Naive thymus-derived CD4-positive, alpha-beta T cell (primary cell): ENCODE results near the gene RUNDC3A. TPM values are rescaled to one million over a fixed set of nuclear protein-coding genes. Genes with fewer than 3 reads are reported as not detected.
"Not testable (repeated sequence)": the region's sequence is repeated elsewhere in the genome, so short reads cannot be mapped to it uniquely, and the experiment has no call there.

ENCODE experiments used
- ATAC-seq: fragments of 150-1000 bp; cut with Tn5 transposase; 2 replicates; pipeline ENCODE4 v1.10.0; 2021; ENCODE audit warnings: mild to moderate bottlenecking, moderate library complexity
- CTCF ChIA-PET: fragments of 350-600 bp; sonication (Branson Sonifier 250); formaldehyde crosslinking; loops from one replicate; lab custom pipeline; 2021; ENCODE audit warnings: antibody characterized with exemption; lab: Charles Lee
- POLR2A ChIA-PET: fragments of 350-600 bp; sonication (Branson Sonifier 250); formaldehyde crosslinking; loops from one replicate; lab custom pipeline; 2021; ENCODE audit warnings: antibody characterized with exemption, inconsistent platforms; lab: Charles Lee
- DNase-seq, 9 donors: peaks; one replicate each; pipeline versions ENCODE4 v3.0.0 to v3.0.0-alpha.2; 2020 to 2022; ENCODE audit warnings: mixed read lengths in 1 of 9
- H3K27ac ChIP-seq: one replicate; pipeline ENCODE4 v1.7.0; 2013; ENCODE audit warnings: mild to moderate bottlenecking, low read depth, low read length, moderate library complexity
- H3K27me3 ChIP-seq, 2 donors: one replicate each; pipeline ENCODE4 v1.7.0; 2013; ENCODE audit warnings: low read length in 2 of 2, mild to moderate bottlenecking in 2 of 2, moderate library complexity in 2 of 2; ENCODE audit not compliant: control insufficient read depth in 2 of 2, insufficient read depth in 2 of 2
- H3K36me3 ChIP-seq, 3 experiments: 1 replicate in 2 of 3; 2 replicates in 1 of 3; pipeline ENCODE4 v1.7.0; 2013; ENCODE audit warnings: low read length in 3 of 3, mild to moderate bottlenecking in 3 of 3, moderate library complexity in 1 of 3; ENCODE audit not compliant: insufficient read depth in 3 of 3, control insufficient read depth in 2 of 3
- H3K4me1 ChIP-seq, 2 donors: one replicate each; pipeline ENCODE4 v1.7.0; 2013; ENCODE audit warnings: low read length in 2 of 2, mild to moderate bottlenecking in 2 of 2, moderate library complexity in 1 of 2; ENCODE audit not compliant: control insufficient read depth in 2 of 2, insufficient read depth in 2 of 2
- H3K4me3 ChIP-seq: 2 replicates; pipeline ENCODE4 v1.7.0; 2013; ENCODE audit warnings: mild to moderate bottlenecking, low read length
- H3K9me3 ChIP-seq, 3 experiments: 1 replicate in 2 of 3; 2 replicates in 1 of 3; pipeline ENCODE4 v1.7.0; 2013; ENCODE audit warnings: low read length in 3 of 3; ENCODE audit not compliant: control insufficient read depth in 2 of 3
- H3K27ac Mint-ChIP-seq, 9 donors: one replicate each; pipeline ENCODE4 v1.8.0; 2020 to 2022; ENCODE audit warnings: mixed read lengths in 9 of 9, mild to moderate bottlenecking in 8 of 9, moderate library complexity in 5 of 9, inconsistent platforms in 2 of 9
- H3K27me3 Mint-ChIP-seq, 5 donors: one replicate each; pipeline ENCODE4 v1.8.0; 2021 to 2022; ENCODE audit warnings: mixed read lengths in 5 of 5, mild to moderate bottlenecking in 1 of 5
- H3K36me3 Mint-ChIP-seq, 5 donors: one replicate each; pipeline ENCODE4 v1.8.0; 2020 to 2022; ENCODE audit warnings: mixed read lengths in 5 of 5, mild to moderate bottlenecking in 3 of 5, inconsistent platforms in 1 of 5
- H3K4me1 Mint-ChIP-seq, 7 donors: one replicate each; pipeline ENCODE4 v1.8.0; 2020 to 2022; ENCODE audit warnings: mixed read lengths in 7 of 7, mild to moderate bottlenecking in 3 of 7, inconsistent platforms in 1 of 7
- H3K4me3 Mint-ChIP-seq, 10 donors: one replicate each; pipeline ENCODE4 v1.8.0; 2020 to 2022; ENCODE audit warnings: mild to moderate bottlenecking in 10 of 10, mixed read lengths in 10 of 10, moderate library complexity in 6 of 10, inconsistent platforms in 2 of 10
- H3K9me3 Mint-ChIP-seq, 11 donors: one replicate each; pipeline ENCODE4 v1.8.0; 2020 to 2022; ENCODE audit warnings: mixed read lengths in 11 of 11, mild to moderate bottlenecking in 4 of 11, inconsistent platforms in 1 of 11, moderate library complexity in 1 of 11
- intact Hi-C, 2 donors: fragments of 100-400 bp; cut with micrococcal nuclease; formaldehyde crosslinking; loops; one replicate each; pipeline ENCODE4 v1.15.1; 2023
- polyA plus RNA-seq, 2 donors: library from polyadenylated mRNA; unstranded; fragments of 300-500 nt; fragmentation: Illumina TruSeq; gene quantifications; one replicate each; pipeline ENCODE4 v1.2.3, GENCODE V29; 2021
- total RNA-seq, 6 experiments: library from RNA in 5 of 6; stranded (reverse) in 5 of 6; gene quantifications; 1 replicate in 5 of 6; 2 replicates in 1 of 6; pipeline ENCODE4 v1.2.3 and lab custom pipeline; 2021 to 2026

Gene RUNDC3A
- total and polyA plus RNA-seq, 7 experiments from 2014 or later, result 0.08 to 0.22 TPM; not detected in 5

DNA sequence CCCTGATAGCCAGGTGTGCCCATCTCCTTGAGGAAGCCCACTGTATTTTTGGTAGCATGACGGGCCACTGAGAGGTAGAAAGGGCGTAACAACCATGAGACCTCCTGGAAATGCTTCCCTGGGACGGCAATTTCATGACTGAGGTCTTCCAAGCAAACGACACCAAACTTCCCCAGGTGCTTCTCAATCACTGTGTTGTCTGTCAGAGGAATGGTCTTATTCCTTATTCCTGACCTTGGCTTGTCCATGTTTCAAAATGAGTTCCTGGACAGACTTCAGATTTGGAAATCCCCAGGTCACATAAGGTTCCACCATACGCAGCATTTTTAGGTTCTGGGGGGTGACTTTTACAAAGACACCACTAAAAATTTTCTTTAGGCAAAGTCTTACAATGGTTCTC, 56.6 kb downstream of the RUNDC3A start:
- H3K36me3 Mint-ChIP-seq, result not testable (repeated sequence)
- peaks cover 0 to 13% (median 7%) of the 10 kb centered on the region in 7 donors for H3K4me1 Mint-ChIP-seq

DNA sequence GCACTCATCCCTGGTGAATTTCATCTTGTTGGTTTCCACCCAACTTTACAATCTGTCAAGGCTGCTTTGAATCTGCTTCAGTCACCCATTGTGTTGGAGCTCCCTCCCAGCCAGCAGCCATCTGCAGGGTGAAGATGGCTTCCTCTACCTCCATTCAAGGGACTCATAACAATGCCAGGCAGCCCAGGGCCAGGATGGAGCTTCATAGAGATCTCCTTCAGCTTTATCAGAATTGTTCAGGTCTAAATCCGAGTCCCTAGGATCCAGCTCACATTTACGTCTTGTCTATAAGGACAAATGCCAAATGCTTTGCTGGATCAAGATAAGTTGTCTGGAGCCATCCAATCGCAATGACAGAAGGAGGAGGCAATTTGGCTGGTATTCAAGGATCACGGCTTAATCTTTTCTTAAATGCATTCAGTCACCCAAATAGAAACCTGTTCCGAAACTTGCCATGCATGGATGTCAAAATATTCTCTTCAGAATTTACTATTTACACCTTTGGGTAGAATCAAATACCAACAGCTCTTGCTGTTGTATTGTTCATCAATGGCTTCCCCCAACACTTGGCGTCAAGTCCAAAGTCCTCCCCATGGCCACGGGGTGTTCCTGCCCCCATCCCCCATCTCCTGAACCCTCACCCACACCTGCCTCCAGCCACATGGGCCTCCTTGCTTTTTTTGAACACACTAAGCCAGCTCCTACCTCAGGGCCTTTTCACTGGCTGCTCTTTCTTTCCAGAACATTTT, 59.0 kb downstream of the RUNDC3A start:
- intact Hi-C loops, result no loop called here
- Histone ChIP-seq H3K36me3 (no peaks in the 10 kb centered on the region), H3K4me1 (no peaks in the 10 kb centered on the region), H3K9me3 (no peaks in the 10 kb centered on the region), H3K27me3 (no peaks in the 10 kb centered on the region), H3K4me3 (no peak overlapping the region), H3K27ac (no peak overlapping the region)
- Mint-ChIP-seq H3K4me1 (peaks cover 0 to 13% (median 7%) of the 10 kb centered on the region in 7 donors), H3K36me3 (no peaks in the 10 kb centered on the region), H3K27ac (no peak overlapping the region), H3K4me3 (no peak overlapping the region), H3K9me3 (peaks cover 0 to 1% (median 0%) of the 10 kb centered on the region in 11 donors), H3K27me3 (peaks cover 9 to 56% (median 39%) of the 10 kb centered on the region in 5 donors)
- CTCF ChIA-PET, result interaction anchor here (1.2 kb wide), 1 partner anchor 10 kb away, joined by 3 read pairs; no protein-coding TSS in a partner anchor
- DNase-seq (no peak), ATAC-seq (no peak)
- POLR2A ChIA-PET, result interaction anchor here (0.5 kb wide), 1 partner anchor 149 kb away, joined by 3 read pairs; no protein-coding TSS in a partner anchor

More for the DNA sequence above, 56.6 kb downstream of the RUNDC3A start:
- Mint-ChIP-seq H3K27me3 (peaks cover 0 to 68% (median 34%) of the 10 kb centered on the region in 5 donors), H3K4me3 (peak overlapping the region in 6 of 10 donors; percentile 47 to 83 (median 76))
- POLR2A ChIA-PET, result interaction anchor here (0.7 kb wide), 1 partner anchor 38 kb away, joined by 4 read pairs; no protein-coding TSS in a partner anchor
- H3K9me3 Mint-ChIP-seq, H3K9me3 ChIP-seq, H3K4me3 ChIP-seq, H3K4me1 ChIP-seq, H3K36me3 ChIP-seq, intact Hi-C loops, DNase-seq, H3K27me3 ChIP-seq, H3K27ac Mint-ChIP-seq, ATAC-seq, H3K27ac ChIP-seq: not testable (repeated sequence)
- CTCF ChIA-PET, result interaction anchor here (0.6 to 1.1 kb wide), 3 partner anchors 11 to 433 kb away, joined by 3 to 4 read pairs (median 3); no protein-coding TSS in a partner anchor

Other genes starting within 250 kb of the RUNDC3A start
- gene LSM12, start 241.9 kb upstream of the RUNDC3A start, total RNA-seq, result 10 to 100 TPM; 29.3 to 67.9 (median 33.2) TPM
- 10 to 100 TPM; 69.5 to 72.5 TPM for gene LSM12, start 241.9 kb upstream of the RUNDC3A start, polyA plus RNA-seq
- gene G6PC3, start 237.9 kb upstream of the RUNDC3A start, total RNA-seq, result 10 to 100 TPM in 4 of 5 experiments, 1 to 10 TPM in 1; 9.4 to 25.8 (median 13.9) TPM
- gene G6PC3, start 237.9 kb upstream of the RUNDC3A start, polyA plus RNA-seq, result 10 to 100 TPM; 18.3 to 18.5 TPM
- gene HDAC5, start 185.0 kb upstream of the RUNDC3A start, total RNA-seq, result 100 to 1,000 TPM in 1 of 5 experiments, 10 to 100 TPM in 4; 15.2 to 106 (median 70.9) TPM
- 10 to 100 TPM; 18.3 to 41.9 TPM for gene HDAC5, start 185.0 kb upstream of the RUNDC3A start, polyA plus RNA-seq
- 10 to 100 TPM in 1 of 5 experiments, 1 to 10 TPM in 2, under 1 TPM in 2; 0.76 to 12.3 (median 2.1) TPM for gene HROB, start 166.7 kb upstream of the RUNDC3A start, total RNA-seq
- gene HROB, start 166.7 kb upstream of the RUNDC3A start, polyA plus RNA-seq, result under 1 TPM; 0.26 to 0.48 TPM
- under 1 TPM in 1 of 5 experiments, not detected in 4; 0.34 TPM for gene ASB16, start 137.9 kb upstream of the RUNDC3A start, total RNA-seq
- gene ASB16, start 137.9 kb upstream of the RUNDC3A start, polyA plus RNA-seq, result under 1 TPM in 1 of 2 donors, not detected in 1; 0.08 TPM
- 10 to 100 TPM; 34.9 to 56.0 (median 41.6) TPM for gene TMUB2, start 121.6 kb upstream of the RUNDC3A start, total RNA-seq
- 10 to 100 TPM; 21.8 to 24.4 TPM for gene TMUB2, start 121.6 kb upstream of the RUNDC3A start, polyA plus RNA-seq
- gene ATXN7L3, start 108.7 kb upstream of the RUNDC3A start, total RNA-seq, result 100 to 1,000 TPM in 4 of 5 experiments, 10 to 100 TPM in 1; 93.5 to 130 (median 124) TPM
- 10 to 100 TPM; 10.5 to 18.1 TPM for gene ATXN7L3, start 108.7 kb upstream of the RUNDC3A start, polyA plus RNA-seq
- gene UBTF, start 88.9 kb upstream of the RUNDC3A start, total RNA-seq, result 100 to 1,000 TPM; 126 to 303 (median 175) TPM
- gene UBTF, start 88.9 kb upstream of the RUNDC3A start, polyA plus RNA-seq, result 10 to 100 TPM; 49.0 to 84.7 TPM
- gene SLC4A1, start 40.5 kb upstream of the RUNDC3A start, total RNA-seq, result under 1 TPM in 1 of 5 experiments, not detected in 4; 0.15 TPM
- gene SLC4A1, start 40.5 kb upstream of the RUNDC3A start, polyA plus RNA-seq, result not detected
- gene SLC25A39, start 16.2 kb downstream of the RUNDC3A start, total RNA-seq, result 100 to 1,000 TPM in 3 of 5 experiments, 10 to 100 TPM in 2; 75.4 to 107 (median 101) TPM
- gene SLC25A39, start 16.2 kb downstream of the RUNDC3A start, polyA plus RNA-seq, result 100 to 1,000 TPM; 122 to 155 TPM
- gene GRN, start 36.7 kb downstream of the RUNDC3A start, total RNA-seq, result 100 to 1,000 TPM in 1 of 5 experiments, 10 to 100 TPM in 4; 49.5 to 374 (median 52.2) TPM
- gene GRN, start 36.7 kb downstream of the RUNDC3A start, polyA plus RNA-seq, result 10 to 100 TPM; 52.2 to 58.7 TPM
- gene FAM171A2, start 55.3 kb downstream of the RUNDC3A start, total RNA-seq, result under 1 TPM; 0.24 to 0.78 (median 0.39) TPM
- gene FAM171A2, start 55.3 kb downstream of the RUNDC3A start, polyA plus RNA-seq, result under 1 TPM; 0.11 to 0.16 TPM
- 10 to 100 TPM in 1 of 5 experiments, 1 to 10 TPM in 1, under 1 TPM in 3; 0.43 to 19.7 (median 0.67) TPM for gene ITGA2B, start 81.0 kb downstream of the RUNDC3A start, total RNA-seq
- gene ITGA2B, start 81.0 kb downstream of the RUNDC3A start, polyA plus RNA-seq, result not detected
- 10 to 100 TPM; 45.0 to 88.5 (median 82.9) TPM for gene GPATCH8, start 194.8 kb downstream of the RUNDC3A start, total RNA-seq
- gene GPATCH8, start 194.8 kb downstream of the RUNDC3A start, polyA plus RNA-seq, result 10 to 100 TPM; 40.2 to 59.1 TPM
- 1 to 10 TPM in 1 of 5 experiments, under 1 TPM in 2, not detected in 2; 0.16 to 1.7 (median 0.19) TPM for gene FZD2, start 248.9 kb downstream of the RUNDC3A start, total RNA-seq
- under 1 TPM in 1 of 2 donors, not detected in 1; 0.13 TPM for gene FZD2, start 248.9 kb downstream of the RUNDC3A start, polyA plus RNA-seq